ENCODE measurements around the gene KCNQ2. TPM values are rescaled to one million over a fixed set of nuclear protein-coding genes. Genes with fewer than 3 reads are reported as not detected.

The KCNQ2 gene
- total and polyA plus RNA-seq, 2 experiments from 2014 or later: 68.5 to 92.4 TPM

GRCh38 chr20:63421094-63421692 is 51.3 kb downstream of the KCNQ2 start:
- Histone ChIP-seq H3K27me3 (ENCODE audit: insufficient read depth) (no peaks in the 10 kb centered on the region), H3K79me2 (replicated peaks; ENCODE audit: insufficient read depth) (no peaks in the 10 kb centered on the region), H3K9me2 (ENCODE audit: insufficient read depth) (no peaks in the 10 kb centered on the region), H3F3A (replicated peaks; ENCODE audit: low read depth) (no peaks in the 10 kb centered on the region), H3K36me3 (ENCODE audit: insufficient read depth) (no peaks in the 10 kb centered on the region), H3K27ac (ENCODE audit: low read depth) (no peak overlapping the region), H3K4me2 (no peak overlapping the region), H2AFZ (no peak overlapping the region), H4K20me1 (replicated peaks; ENCODE audit: insufficient read depth) (no peaks in the 10 kb centered on the region), H3K4me3 (no peak overlapping the region), H3K4me1 (ENCODE audit: insufficient read depth) (no peaks in the 10 kb centered on the region)
- H3K27me3 Mint-ChIP-seq (ENCODE audit: insufficient read depth, low read depth, poor library complexity): no peaks in the 10 kb centered on the region
- DNase-seq (ENCODE audit: low spot score): no peak
- peaks cover 7% of the 10 kb centered on the region; the same call in 2 of the 3 replicates for H3K4me1 Mint-ChIP-seq
- TF ChIP-seq NANOG (IDR thresholded peaks at IDR 0.05; ENCODE audit: borderline replicate concordance) (no peak), ZNF462 (CRISPR knock-in tag; IDR thresholded peaks at IDR 0.05) (no peak), EZH2 (IDR thresholded peaks at IDR 0.05; ENCODE audit: low read depth, unreplicated experiment) (no peak), ZNF114 (CRISPR knock-in tag; IDR thresholded peaks at IDR 0.05) (no peak), JUNB (IDR thresholded peaks at IDR 0.05; ENCODE audit: unreplicated experiment) (no peak)
- no peak overlapping the region for H3K27ac Mint-ChIP-seq
- peaks cover 12% of the 10 kb centered on the region for H3K36me3 Mint-ChIP-seq (ENCODE audit: low read depth)
- no peaks in the 10 kb centered on the region for H3K9me3 Mint-ChIP-seq
- no peak overlapping the region for H3K4me3 Mint-ChIP-seq
- ATAC-seq: no peak

Measured in GM23338 (cell line).